Kidney (tissue), 14 donors: ENCODE measurements around the gene HECW1. TPM values are rescaled to one million over a fixed set of nuclear protein-coding genes. Genes with fewer than 3 reads are reported as not detected.
A peak's percentile ranks its signal among the peaks of the same experiment; 100 is the strongest.

ENCODE experiments used
- DNase-seq, 5 donors: peaks; one replicate each; pipeline ENCODE4 v3.0.0-alpha.2; 2013 to 2020
- FAIRE-seq: peaks from 2 replicates; lab custom pipeline; 2012; peaks lifted over from hg19 to GRCh38; lab: Jason Lieb, UNC
- H3K27ac ChIP-seq, 2 donors: one replicate each; pipeline ENCODE4 v1.7.0; 2013; ENCODE audit warnings: low read depth in 2 of 2, low read length in 2 of 2, inconsistent platforms in 1 of 2
- H3K27me3 ChIP-seq: one replicate; pipeline ENCODE4 v1.7.1; 2013; ENCODE audit warnings: low read length, inconsistent platforms; ENCODE audit not compliant: control insufficient read depth, insufficient read depth
- H3K36me3 ChIP-seq, 3 donors: one replicate each; pipeline versions ENCODE4 v1.7.0 to v1.7.1; 2013; ENCODE audit warnings: low read length in 3 of 3, control low read depth in 1 of 3, inconsistent platforms in 1 of 3; ENCODE audit not compliant: insufficient read depth in 3 of 3, control insufficient read depth in 2 of 3
- H3K4me1 ChIP-seq, 3 donors: one replicate each; pipeline versions ENCODE4 v1.7.0 to v1.7.1; 2013; ENCODE audit warnings: low read length in 3 of 3, inconsistent platforms in 1 of 3, low read depth in 1 of 3; ENCODE audit not compliant: control insufficient read depth in 2 of 3, insufficient read depth in 2 of 3
- H3K4me3 ChIP-seq, 3 donors: one replicate each; pipeline versions ENCODE4 v1.7.0 to v1.8.1; 2013; ENCODE audit warnings: low read length in 3 of 3, control low read depth in 1 of 3, inconsistent platforms in 1 of 3
- H3K9ac ChIP-seq, 3 donors: one replicate each; pipeline versions ENCODE4 v1.7.0 to v1.7.1; 2013; ENCODE audit warnings: low read length in 3 of 3, control low read depth in 1 of 3, inconsistent platforms in 1 of 3
- H3K9me3 ChIP-seq, 3 donors: one replicate each; pipeline versions ENCODE4 v1.7.0 to v1.7.1; 2013; ENCODE audit warnings: low read length in 3 of 3, control low read depth in 1 of 3, inconsistent platforms in 1 of 3; ENCODE audit not compliant: control insufficient read depth in 2 of 3, insufficient read depth in 1 of 3
- intact Hi-C: fragments of 100-400 bp; cut with DNase I; formaldehyde crosslinking; loops from one replicate; pipeline ENCODE4 v1.11.1; 2022
- polyA plus RNA-seq: library from polyadenylated mRNA; stranded (reverse); fragments of 350-450 nt; fragmentation: Illumina TruSeq; extraction: RNeasy Lipid Tissue Mini Kit (QIAGEN cat#74804); gene quantifications from one replicate; pipeline ENCODE4 v1.2.3, GENCODE V29; 2014; ENCODE audit warnings: low read depth, low replicate concordance; ENCODE audit not compliant: insufficient read depth
- total RNA-seq: library from RNA; stranded (reverse); fragmentation: NEBNext Ultra II Directional; extraction: Animal tissue kit (Norgen Biotek cat#: 25700); gene quantifications from one replicate; pipeline ENCODE4 v1.2.1, GENCODE V29; 2021
- TF ChIP-seq, protein P1 (sequence below): IDR thresholded peaks from 3 replicates; pipeline ENCODE4 v1.5.1; 2012; ENCODE audit warnings: mild to moderate bottlenecking, moderate library complexity, borderline replicate concordance; ENCODE audit not compliant: insufficient read depth; ENCODE audit errors: extremely low read depth
- donor health status: control.
- donor health status: control.
- donor health status: control.
- donor health status: control.
- donor health status: control.
- donor health status: DM: yes; HTN: yes; CAD: no.
- donor health status: Normal renal cell carcinoma (clear cell type).

Gene HECW1
- total and polyA plus RNA-seq, 2 donors from 2014 or later, result 0.50 to 7.5 TPM

DNA sequence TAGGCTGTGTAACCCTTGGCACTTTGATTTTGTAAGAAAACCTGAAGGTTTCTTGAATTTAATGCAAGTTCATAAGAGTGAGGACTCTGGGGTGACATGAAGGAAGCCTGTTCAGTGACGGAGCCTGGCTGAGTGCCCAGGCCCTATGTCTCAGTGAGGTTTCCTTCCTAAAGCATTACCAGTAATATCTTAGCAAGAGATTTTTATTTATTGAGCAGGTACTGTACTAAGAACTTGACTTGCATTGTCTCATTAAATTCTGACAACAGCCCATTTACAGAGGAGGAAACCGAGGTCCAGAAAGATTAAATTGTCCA lies 197.2 kb downstream of the HECW1 start:
- Histone ChIP-seq H3K27ac (no peak overlapping the region), H3K4me1 (no peaks in the 10 kb centered on the region), H3K27me3 (no peaks in the 10 kb centered on the region), H3K9ac (no peak overlapping the region), H3K36me3 (no peaks in the 10 kb centered on the region), H3K4me3 (no peak overlapping the region), H3K9me3 (no peaks in the 10 kb centered on the region)
- FAIRE-seq (no peak), DNase-seq (peak in 1 of 5 donors; percentile 18)
- intact Hi-C loops, result no loop called here
- TF ChIP-seq, protein P1, sequence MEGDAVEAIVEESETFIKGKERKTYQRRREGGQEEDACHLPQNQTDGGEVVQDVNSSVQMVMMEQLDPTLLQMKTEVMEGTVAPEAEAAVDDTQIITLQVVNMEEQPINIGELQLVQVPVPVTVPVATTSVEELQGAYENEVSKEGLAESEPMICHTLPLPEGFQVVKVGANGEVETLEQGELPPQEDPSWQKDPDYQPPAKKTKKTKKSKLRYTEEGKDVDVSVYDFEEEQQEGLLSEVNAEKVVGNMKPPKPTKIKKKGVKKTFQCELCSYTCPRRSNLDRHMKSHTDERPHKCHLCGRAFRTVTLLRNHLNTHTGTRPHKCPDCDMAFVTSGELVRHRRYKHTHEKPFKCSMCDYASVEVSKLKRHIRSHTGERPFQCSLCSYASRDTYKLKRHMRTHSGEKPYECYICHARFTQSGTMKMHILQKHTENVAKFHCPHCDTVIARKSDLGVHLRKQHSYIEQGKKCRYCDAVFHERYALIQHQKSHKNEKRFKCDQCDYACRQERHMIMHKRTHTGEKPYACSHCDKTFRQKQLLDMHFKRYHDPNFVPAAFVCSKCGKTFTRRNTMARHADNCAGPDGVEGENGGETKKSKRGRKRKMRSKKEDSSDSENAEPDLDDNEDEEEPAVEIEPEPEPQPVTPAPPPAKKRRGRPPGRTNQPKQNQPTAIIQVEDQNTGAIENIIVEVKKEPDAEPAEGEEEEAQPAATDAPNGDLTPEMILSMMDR, result no peak

DNA sequence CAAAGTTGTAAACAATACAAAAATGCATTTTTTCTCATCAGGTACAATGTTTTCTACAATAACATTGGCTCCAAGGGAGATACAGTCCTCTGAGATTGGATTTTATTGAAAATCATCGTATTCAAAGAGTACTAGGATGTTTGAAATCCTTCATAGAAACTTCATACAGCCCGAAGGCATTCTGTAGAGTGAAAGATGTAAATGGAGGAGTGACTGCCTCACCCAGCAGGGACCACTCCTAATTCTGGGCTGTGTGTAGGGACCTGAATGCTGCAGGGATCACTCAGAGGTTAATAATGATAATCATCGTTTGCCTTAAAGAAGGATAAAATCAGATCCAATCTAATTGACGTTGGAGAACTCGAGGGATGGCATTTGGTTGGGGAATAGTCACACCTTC lies 198.6 kb downstream of the HECW1 start:
- no peaks in the 10 kb centered on the region for H3K9me3 ChIP-seq
- intact Hi-C loops, result no loop called here
- no peak for FAIRE-seq
- no peaks in the 10 kb centered on the region for H3K4me1 ChIP-seq
- DNase-seq, result no peak
- TF ChIP-seq, protein P1, result no peak
- no peak overlapping the region for H3K4me3 ChIP-seq
- no peak overlapping the region for H3K27ac ChIP-seq
- no peak overlapping the region for H3K9ac ChIP-seq
- no peaks in the 10 kb centered on the region for H3K27me3 ChIP-seq
- no peaks in the 10 kb centered on the region for H3K36me3 ChIP-seq

DNA sequence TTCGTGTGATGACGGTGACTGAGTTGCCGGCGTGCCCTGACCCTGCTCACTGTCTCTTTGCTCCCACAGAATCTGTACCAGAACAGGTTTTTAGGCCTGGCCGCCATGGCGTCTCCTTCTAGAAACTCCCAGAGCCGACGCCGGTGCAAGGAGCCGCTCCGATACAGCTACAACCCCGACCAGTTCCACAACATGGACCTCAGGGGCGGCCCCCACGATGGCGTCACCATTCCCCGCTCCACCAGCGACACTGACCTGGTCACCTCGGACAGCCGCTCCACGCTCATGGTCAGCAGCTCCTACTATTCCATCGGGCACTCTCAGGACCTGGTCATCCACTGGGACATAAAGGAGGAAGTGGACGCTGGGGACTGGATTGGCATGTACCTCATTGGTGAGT lies 199.2 kb downstream of the HECW1 start:
- intact Hi-C loops, result no loop called here
- Histone ChIP-seq H3K27me3 (no peaks in the 10 kb centered on the region), H3K4me3 (no peak overlapping the region), H3K36me3 (no peaks in the 10 kb centered on the region), H3K4me1 (no peaks in the 10 kb centered on the region), H3K9me3 (no peaks in the 10 kb centered on the region), H3K9ac (no peak overlapping the region), H3K27ac (no peak overlapping the region)
- FAIRE-seq (no peak), DNase-seq (no peak)
- TF ChIP-seq, protein P1, result no peak
